Measurements from ENCODE around the gene COL5A1.
A peak's percentile ranks its signal among the peaks of the same experiment; 100 is the strongest.

Gene COL5A1

GRCh38 chr9:134728801-134729495 lies 87.3 kb downstream of the COL5A1 start:
- DNase-seq (ENCODE audit: low spot score), result no peak

GRCh38 chr9:134730011-134730760 lies 88.6 kb downstream of the COL5A1 start:
- no peak for DNase-seq (ENCODE audit: low spot score)

DNA sequence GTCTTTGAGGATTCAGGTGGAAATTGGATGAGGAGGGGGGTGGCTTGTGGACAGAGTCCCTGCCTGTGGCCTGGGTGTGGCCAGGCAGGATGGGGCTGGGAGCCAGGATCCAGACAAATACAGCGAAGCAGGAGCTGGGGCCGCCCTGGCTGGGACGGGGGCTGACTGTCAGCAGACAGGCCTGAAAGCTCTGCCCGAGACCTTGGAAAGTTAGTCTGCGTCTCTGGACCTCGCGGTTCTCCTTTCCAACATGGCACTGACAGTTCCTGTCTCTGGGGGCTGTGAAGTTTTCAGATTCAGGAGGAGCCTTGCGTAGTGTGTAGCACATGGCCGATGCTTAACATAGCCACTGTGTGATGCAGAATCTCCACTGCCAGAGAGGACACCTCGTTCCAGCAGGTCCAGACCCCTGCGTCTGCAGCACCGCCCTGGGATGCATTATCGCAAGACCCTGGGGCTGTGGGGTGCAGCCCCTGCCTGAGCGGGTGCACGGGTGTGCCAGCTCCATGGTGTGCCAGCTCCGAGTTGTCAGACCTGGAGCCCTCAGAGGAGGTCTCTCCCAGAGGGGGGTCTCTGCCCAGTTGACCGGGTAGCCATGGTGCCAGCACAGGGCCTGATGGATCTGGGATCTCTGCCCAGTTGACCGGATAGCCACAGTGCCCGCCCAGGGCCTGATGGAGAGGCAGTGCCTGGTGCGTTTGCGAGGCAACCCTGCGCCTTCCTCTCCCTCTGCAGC lies 89.3 kb downstream of the COL5A1 start:
- DNase-seq (ENCODE audit: low spot score), result no peak

DNA sequence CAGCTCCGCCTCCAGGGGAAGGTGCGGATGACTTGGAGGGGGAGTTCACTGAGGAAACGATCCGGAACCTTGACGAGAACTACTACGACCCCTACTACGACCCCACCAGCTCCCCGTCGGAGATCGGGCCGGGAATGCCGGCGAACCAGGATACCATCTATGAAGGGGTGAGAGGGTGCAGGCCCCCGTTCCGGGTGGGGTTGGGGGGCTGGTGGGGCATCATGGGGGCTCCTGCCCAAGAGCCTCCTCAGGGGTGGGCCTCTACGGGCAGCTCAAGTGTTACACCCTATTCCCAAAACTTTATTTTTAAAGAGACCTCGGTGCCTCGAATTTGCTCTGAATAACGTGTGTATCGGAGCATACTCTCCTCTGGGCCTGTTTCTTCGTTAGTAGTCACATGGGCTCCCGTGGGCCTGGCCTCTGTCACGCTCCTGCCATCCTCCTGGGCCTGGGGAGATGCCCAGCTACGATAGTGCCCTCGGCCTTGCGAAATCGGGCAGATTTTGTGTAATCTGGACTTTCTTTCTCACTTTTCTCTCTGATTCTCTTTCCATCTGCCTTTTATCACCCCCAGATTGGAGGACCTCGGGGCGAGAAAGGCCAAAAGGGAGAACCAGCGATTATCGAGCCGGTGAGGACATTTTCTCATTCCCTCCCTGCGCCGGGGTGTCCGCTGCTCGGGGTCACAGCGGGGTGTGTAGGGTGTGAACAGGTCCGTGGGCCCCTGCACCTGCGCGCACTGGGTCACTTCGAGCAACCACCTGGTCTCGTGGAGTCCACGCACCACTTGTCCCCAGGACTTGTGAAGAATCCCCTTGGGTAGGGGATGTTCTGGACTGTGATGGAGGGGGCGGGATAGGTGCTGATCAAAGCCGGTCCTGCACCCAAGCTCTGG lies 90.1 kb downstream of the COL5A1 start:
- DNase-seq (ENCODE audit: low spot score), result no peak

GRCh38 chr9:134732392-134733110 lies 90.9 kb downstream of the COL5A1 start:
- no peak for DNase-seq (ENCODE audit: low spot score)

DNA sequence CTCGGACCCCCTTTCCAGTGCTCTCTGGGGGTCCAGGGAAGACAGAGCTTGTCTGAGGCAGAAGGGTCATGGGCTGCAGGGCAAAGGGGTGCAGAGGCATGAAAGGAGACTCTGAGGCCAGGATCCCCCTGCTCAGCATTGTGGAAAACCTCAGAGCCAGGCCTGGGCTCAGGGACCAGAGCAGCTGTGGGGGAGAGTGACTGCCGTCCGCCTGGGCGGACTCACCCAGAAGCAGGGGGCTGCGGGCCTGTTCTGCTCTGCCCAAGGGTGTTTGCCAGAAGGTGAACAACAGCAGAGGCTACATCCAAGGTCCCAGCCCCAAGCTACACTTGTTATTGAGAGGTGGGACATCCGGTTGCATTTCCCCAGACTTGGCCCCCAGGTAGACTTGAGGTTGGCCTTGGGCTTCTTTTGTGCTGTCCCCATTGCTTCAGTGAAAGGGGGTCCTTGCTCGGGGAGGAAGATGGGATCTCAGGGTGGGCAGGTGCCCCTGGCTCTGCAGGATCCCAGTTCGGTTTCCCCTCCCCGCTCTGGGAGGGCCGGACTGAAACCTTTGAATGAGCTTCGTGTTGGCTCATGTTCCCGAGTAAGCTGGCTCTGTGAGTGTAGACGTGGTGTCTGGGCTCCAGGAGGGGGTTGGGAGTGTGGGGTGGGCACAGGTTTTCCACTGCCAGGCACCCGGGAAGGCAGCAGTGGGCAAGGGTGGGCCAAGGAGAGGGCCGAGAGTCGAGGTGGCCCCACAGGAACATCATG lies 92.1 kb downstream of the COL5A1 start:
- no peak for DNase-seq (ENCODE audit: low spot score)

DNA sequence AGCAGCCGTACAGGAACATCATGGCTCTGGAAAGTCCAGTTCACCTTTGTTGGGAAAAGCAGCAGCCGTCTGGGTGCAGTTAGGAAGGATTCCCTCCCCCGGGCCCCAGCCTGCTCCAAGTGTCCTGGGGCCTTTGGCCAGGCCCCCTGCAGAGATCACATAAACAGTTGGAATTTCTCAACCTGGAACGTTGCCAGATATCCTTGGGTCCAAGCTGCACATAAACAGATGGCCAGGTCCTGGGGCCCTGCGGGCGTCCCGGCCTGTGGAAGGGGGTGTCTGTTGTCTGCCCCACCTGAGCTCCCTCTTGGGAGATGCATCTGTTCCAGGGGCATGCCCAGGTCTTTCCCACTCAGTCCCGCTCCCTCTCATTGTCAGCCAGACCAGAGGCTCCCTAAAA lies 92.7 kb downstream of the COL5A1 start:
- DNase-seq (ENCODE audit: low spot score), result no peak

DNA sequence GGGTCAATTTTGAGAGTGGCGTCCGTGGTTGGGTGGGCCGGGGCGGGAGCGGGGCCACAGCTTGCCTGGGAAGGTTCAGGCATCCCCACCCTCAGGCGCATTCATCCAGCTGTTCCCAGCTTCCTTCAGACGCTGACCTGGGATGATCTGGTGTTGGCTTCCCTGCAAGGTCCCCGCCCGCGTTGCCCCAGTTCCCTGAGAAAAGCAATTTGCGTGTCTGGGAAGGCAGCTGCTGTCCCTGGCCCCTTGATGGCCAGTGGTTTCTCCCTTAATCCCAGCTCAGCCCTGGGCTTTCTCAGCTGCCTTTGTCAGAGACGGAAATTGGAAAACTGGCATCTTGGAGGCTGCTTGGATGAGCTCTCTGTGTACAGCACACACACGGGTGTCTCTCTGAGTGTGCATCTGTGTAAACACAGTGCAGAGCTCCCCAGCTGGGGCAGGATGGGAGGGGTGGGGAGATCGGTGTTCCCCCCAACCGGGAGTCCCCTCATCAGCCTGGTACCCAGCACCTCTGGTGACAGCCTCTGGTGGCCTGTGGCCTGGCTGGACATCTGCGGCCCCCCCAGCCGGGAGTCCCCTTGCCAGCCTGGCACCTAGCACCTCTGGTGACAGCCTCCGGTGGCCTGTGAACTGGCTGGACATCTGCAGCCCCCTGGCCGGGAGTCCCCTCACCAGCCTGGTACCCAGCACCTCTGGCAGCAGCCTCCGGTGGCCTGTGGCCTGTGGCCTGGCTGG lies 94.0 kb downstream of the COL5A1 start:
- no peak for DNase-seq (ENCODE audit: low spot score)

GRCh38 chr9:134736791-134737497 lies 95.3 kb downstream of the COL5A1 start:
- no peak for DNase-seq (ENCODE audit: low spot score)

GRCh38 chr9:134737842-134738580 lies 96.4 kb downstream of the COL5A1 start:
- DNase-seq (ENCODE audit: low spot score), result no peak

- peak; percentile 23 for DNase-seq (ENCODE audit: low spot score)
These were observed 97.5 kb downstream of the COL5A1 start for GRCh38 chr9:134738869-134739659.

DNA sequence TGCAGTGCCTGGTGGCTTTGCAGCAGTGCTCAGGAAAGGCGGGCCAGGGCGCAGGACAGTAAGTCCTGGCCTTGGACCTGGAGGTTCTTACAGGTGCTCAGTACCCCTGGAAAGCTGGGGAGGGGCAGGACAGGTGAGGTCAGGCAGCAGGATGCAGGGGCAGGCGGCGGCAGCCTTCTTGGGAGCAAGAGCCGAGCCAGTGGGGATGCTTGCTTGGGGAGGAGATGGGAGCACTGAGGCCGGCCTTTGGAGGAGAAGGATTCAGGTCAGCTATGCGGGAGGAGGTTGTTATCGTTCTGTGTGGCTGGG lies 98.0 kb downstream of the COL5A1 start:
- DNase-seq (ENCODE audit: low spot score), result no peak

DNA sequence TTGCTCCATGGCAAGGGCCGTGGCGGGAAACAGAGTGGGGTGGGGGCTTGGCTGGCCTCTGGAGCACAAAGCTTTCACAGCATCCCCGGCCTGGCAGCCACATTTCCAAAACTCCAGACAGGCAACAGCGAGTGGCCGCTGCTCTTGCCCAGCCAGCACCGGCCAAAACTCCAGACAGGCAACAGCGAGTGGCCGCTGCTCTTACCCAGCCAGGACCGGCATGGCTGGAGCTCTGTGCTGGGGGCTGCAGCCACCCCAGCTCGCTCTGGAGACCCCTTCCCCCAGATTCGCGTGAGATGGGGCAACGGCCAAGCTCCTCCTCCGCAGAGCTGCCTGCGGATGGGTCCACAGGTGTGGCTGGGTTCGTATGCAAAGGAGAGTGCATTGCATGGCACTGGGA lies 98.5 kb downstream of the COL5A1 start:
- no peak for DNase-seq (ENCODE audit: low spot score)

DNA sequence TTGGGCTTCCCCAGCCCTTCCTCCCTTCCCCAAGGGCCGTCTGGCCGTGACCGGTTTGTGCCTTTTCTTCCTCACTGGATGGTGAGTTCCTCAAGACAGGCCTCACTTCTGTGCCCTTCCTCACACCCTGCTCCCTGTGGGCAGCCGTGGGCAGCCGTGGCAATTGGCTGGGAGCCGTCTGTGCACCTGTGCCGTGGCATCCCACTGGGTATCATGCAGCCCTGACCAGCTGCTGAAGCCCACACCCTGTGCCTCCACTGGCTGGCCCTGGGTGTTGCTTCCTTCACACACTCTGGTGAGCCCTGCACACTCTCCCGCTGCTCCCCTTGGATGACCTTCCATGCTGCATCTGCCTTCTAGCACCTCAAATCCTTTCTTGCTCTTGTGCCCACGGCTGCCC lies 100.2 kb downstream of the COL5A1 start:
- DNase-seq (ENCODE audit: low spot score), result no peak

GRCh38 chr9:134742822-134743535 lies 101.4 kb downstream of the COL5A1 start:
- no peak for DNase-seq (ENCODE audit: low spot score)

DNA sequence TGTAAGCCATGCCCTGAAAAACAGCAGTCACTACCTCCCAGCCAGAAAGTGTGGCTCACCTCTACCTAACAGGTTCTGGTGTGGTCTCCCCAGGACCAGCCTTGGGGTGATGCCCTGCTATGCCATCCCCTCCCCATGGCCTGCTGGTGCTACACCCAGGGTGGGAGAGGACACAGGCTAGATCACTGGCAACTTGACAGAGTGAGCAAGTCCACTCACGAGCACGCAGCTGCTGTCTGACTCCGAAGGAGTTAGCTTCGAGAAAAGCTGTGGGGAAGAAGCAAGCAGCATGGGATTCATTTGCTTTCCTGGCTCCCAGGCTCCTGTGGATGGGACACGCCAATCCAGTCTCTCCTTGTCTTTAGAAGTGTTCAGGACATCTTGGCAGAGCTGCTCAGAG lies 102.2 kb downstream of the COL5A1 start:
- DNase-seq (ENCODE audit: low spot score), result no peak
